ENCODE results near the gene CD2BP2.
A peak's percentile ranks its signal among the peaks of the same experiment; 100 is the strongest.

Gene CD2BP2

GRCh38 chr16:30378236-30379157 lies 23.4 kb upstream of the CD2BP2 start:
- DNase-seq: peak; percentile 97

GRCh38 chr16:30377812-30378235 lies 22.7 kb upstream of the CD2BP2 start:
- peak; percentile 86 for DNase-seq

GRCh38 chr16:30377050-30377811 lies 22.1 kb upstream of the CD2BP2 start:
- no peak for DNase-seq

GRCh38 chr16:30376461-30376902 lies 21.4 kb upstream of the CD2BP2 start:
- no peak for DNase-seq

- DNase-seq: no peak
Observed at GRCh38 chr16:30375864-30376263, 20.8 kb upstream of the CD2BP2 start.

GRCh38 chr16:30374538-30374937 lies 19.4 kb upstream of the CD2BP2 start, which contains the start of gene MYL11:
Gene MYL11, plus strand, starts transcription at chr16:30374802. Its CDS starts 56 bp downstream, at chr16:30374858.
- no peak for DNase-seq

- DNase-seq: no peak
Observed at GRCh38 chr16:30372725-30373124, 17.6 kb upstream of the CD2BP2 start.

- no peak for DNase-seq
Observed at GRCh38 chr16:30372038-30372712, 17.1 kb upstream of the CD2BP2 start.

- no peak for DNase-seq
Observed at GRCh38 chr16:30371248-30371816, 16.2 kb upstream of the CD2BP2 start.

GRCh38 chr16:30370456-30371247 lies 15.5 kb upstream of the CD2BP2 start, which contains the start of gene TBC1D10B:
Gene TBC1D10B, minus strand, starts transcription at chr16:30370494. Its CDS starts 311 bp downstream, at chr16:30370183.
- DNase-seq: peak; percentile 99

- DNase-seq: no peak
Observed at GRCh38 chr16:30369938-30370455, 14.9 kb upstream of the CD2BP2 start.

- DNase-seq: peak; percentile 8
Observed at GRCh38 chr16:30369091-30369937, 14.2 kb upstream of the CD2BP2 start.

- no peak for DNase-seq
Observed at GRCh38 chr16:30368792-30369090, 13.6 kb upstream of the CD2BP2 start.

GRCh38 chr16:30368122-30368791 lies 13.1 kb upstream of the CD2BP2 start:
- DNase-seq: no peak

GRCh38 chr16:30367349-30368009 lies 12.4 kb upstream of the CD2BP2 start:
- DNase-seq: no peak

- DNase-seq: no peak
Observed at GRCh38 chr16:30366511-30366910, 11.4 kb upstream of the CD2BP2 start.

- DNase-seq: no peak
Observed at GRCh38 chr16:30365200-30365599, 10.1 kb upstream of the CD2BP2 start.

GRCh38 chr16:30361180-30361579 lies 6.1 kb upstream of the CD2BP2 start:
- DNase-seq: no peak

GRCh38 chr16:30359871-30360170 lies 4.7 kb upstream of the CD2BP2 start:
- DNase-seq: no peak
